Ovary (tissue), 3 donors: ENCODE results near the gene PDXK.

Source experiments
- EP300 ChIP-seq: sonication (generic); formaldehyde crosslinking; IDR thresholded peaks from one replicate; pipeline ENCODE4 v1.6.1; 2017; ENCODE audit warnings: antibody characterized with exemption
- POLR2A ChIP-seq: fragments of 450-650 bp; IDR thresholded peaks from one replicate; pipeline ENCODE4 v1.6.1; 2017; ENCODE audit warnings: antibody characterized with exemption, mild to moderate bottlenecking, moderate library complexity
- TF ChIP-seq, protein P1 (sequence below), 3 donors: fragments of 450-650 bp in 2 of 3; fragments of 200-600 bp in 1 of 3; IDR thresholded peaks; one replicate each; pipeline versions ENCODE4 v1.5.1 to v1.8.0; 2016 to 2022; ENCODE audit warnings: antibody characterized with exemption in 3 of 3, mild to moderate bottlenecking in 1 of 3
- donor health status: DM: no; HTN: no; CAD: no.

DNA sequence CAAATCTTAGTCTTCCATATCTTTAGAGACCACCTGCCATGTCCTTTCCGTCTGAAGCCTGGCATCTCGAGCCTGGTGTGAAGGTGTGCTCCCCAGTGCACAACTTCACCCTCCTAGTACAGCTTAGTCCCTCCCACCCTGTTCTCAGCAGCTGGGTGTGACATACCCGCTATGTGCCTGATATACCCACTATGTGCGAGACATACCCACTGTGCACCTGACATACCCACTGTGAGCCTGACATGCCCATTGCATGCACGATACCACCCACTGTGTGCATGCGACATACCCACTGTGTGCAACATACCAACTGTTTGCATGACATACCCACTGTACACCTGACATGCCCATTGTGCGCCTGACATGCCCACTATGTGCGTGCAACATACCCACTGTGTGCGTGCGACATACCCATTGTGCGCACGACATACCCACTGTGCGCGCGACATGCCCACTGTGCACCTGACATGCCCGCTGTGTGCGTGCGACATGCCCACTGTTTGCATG lies 67.4 kb downstream of the PDXK start:
- TF ChIP-seq, protein P1, sequence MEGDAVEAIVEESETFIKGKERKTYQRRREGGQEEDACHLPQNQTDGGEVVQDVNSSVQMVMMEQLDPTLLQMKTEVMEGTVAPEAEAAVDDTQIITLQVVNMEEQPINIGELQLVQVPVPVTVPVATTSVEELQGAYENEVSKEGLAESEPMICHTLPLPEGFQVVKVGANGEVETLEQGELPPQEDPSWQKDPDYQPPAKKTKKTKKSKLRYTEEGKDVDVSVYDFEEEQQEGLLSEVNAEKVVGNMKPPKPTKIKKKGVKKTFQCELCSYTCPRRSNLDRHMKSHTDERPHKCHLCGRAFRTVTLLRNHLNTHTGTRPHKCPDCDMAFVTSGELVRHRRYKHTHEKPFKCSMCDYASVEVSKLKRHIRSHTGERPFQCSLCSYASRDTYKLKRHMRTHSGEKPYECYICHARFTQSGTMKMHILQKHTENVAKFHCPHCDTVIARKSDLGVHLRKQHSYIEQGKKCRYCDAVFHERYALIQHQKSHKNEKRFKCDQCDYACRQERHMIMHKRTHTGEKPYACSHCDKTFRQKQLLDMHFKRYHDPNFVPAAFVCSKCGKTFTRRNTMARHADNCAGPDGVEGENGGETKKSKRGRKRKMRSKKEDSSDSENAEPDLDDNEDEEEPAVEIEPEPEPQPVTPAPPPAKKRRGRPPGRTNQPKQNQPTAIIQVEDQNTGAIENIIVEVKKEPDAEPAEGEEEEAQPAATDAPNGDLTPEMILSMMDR (IDR thresholded peaks at IDR 0.05): no peak
- no peak for TF ChIP-seq POLR2A
- TF ChIP-seq EP300: no peak
